Fibroblast of lung (primary cell): ENCODE results near the gene LPCAT3. TPM values are rescaled to one million over a fixed set of nuclear protein-coding genes. Genes with fewer than 3 reads are reported as not detected.

Experiments used
- DNase-seq, 2 donors: peaks; one replicate each; pipeline versions ENCODE4 v3.0.0 to v3.0.0-alpha.2; 2010; ENCODE audit warnings: low read depth in 2 of 2
- H2AFZ ChIP-seq: 2 replicates; pipeline ENCODE4 v1.5.1; 2012; ENCODE audit warnings: low read length, control low read depth, inconsistent platforms
- H3K27ac ChIP-seq: 2 replicates; pipeline ENCODE4 v1.5.1; 2011; ENCODE audit warnings: low read length, control low read depth; ENCODE audit not compliant: insufficient read depth
- H3K27me3 ChIP-seq: 2 replicates; pipeline ENCODE4 v1.5.1; 2011; ENCODE audit warnings: mild to moderate bottlenecking, low read length; ENCODE audit not compliant: control insufficient read depth, insufficient read depth
- H3K36me3 ChIP-seq: 2 replicates; pipeline ENCODE4 v1.5.1; 2011; ENCODE audit warnings: low read length; ENCODE audit not compliant: control insufficient read depth, insufficient read depth
- H3K4me1 ChIP-seq: 2 replicates; pipeline ENCODE4 v1.5.1; 2011; ENCODE audit warnings: low read length; ENCODE audit not compliant: control insufficient read depth, insufficient read depth; ENCODE audit errors: extremely low read depth
- H3K4me2 ChIP-seq: 2 replicates; pipeline ENCODE4 v1.5.1; 2011; ENCODE audit warnings: low read length, control low read depth; ENCODE audit not compliant: insufficient read depth; ENCODE audit errors: extremely low read depth
- H3K4me3 ChIP-seq, 4 experiments: fragments of 200-600 bp in 1 of 4; sonication (generic) in 1 of 4; replicated peaks in 1 of 4; 2 replicates each; pipeline ENCODE4 v1.5.1; 2011 to 2016; ENCODE audit warnings: low read length in 4 of 4, low read depth in 3 of 4, mild to moderate bottlenecking in 3 of 4, control low read depth in 2 of 4, inconsistent platforms in 1 of 4, mixed read lengths in 1 of 4; ENCODE audit not compliant: insufficient read depth in 1 of 4; ENCODE audit errors: control extremely low read depth in 1 of 4
- H3K79me2 ChIP-seq: 2 replicates; pipeline ENCODE4 v1.5.1; 2012; ENCODE audit warnings: mild to moderate bottlenecking, low read length, inconsistent platforms; ENCODE audit not compliant: control insufficient read depth, insufficient read depth
- H3K9ac ChIP-seq: 2 replicates; pipeline ENCODE4 v1.5.1; 2011; ENCODE audit warnings: mild to moderate bottlenecking, low read length, control low read depth; ENCODE audit not compliant: insufficient read depth
- H3K9me3 ChIP-seq: 2 replicates; pipeline ENCODE4 v1.5.1; 2012; ENCODE audit warnings: low read depth, low read length; ENCODE audit not compliant: control insufficient read depth, insufficient read depth
- H4K20me1 ChIP-seq: 2 replicates; pipeline ENCODE4 v1.5.1; 2011; ENCODE audit warnings: low read length; ENCODE audit not compliant: control insufficient read depth, insufficient read depth; ENCODE audit errors: extremely low read depth
- CTCF ChIP-seq, 2 donors: IDR thresholded peaks in 1 of 2; conservative IDR thresholded peaks in 1 of 2; 1 replicate in 1 of 2; 2 replicates in 1 of 2; pipeline ENCODE4 v1.5.1; 2011 to 2012; ENCODE audit warnings: low read length in 2 of 2, control low read depth in 1 of 2, inconsistent platforms in 1 of 2, low read depth in 1 of 2, mild to moderate bottlenecking in 1 of 2
- EZH2 ChIP-seq: IDR thresholded peaks from 2 replicates; pipeline ENCODE4 v1.5.1; 2012; ENCODE audit warnings: low read length, control low read depth, mild to moderate bottlenecking; ENCODE audit errors: missing control alignments
- polyA plus RNA-seq, 2 donors: library from polyadenylated mRNA; depleted of rRNA in 1 of 2; stranded (reverse) in 1 of 2; unstranded in 1 of 2; fragments of >200 nt; gene quantifications; 2 replicates each; pipeline ENCODE4 v1.2.1, GENCODE V29; 2011 to 2012; ENCODE audit warnings: missing spikeins in 1 of 2
- total RNA-seq: library from RNA; depleted of rRNA; stranded (reverse); fragments of >200 nt; gene quantifications from 2 replicates; pipeline ENCODE4 v1.2.1, GENCODE V29; 2014

The LPCAT3 gene
- total and polyA plus RNA-seq, 2 donors (not counting 1 experiment from before 2014, with no cell fraction given): 11.4 to 54.0 TPM

- H3K36me3 ChIP-seq: peaks cover 36% of the 10 kb centered on the region
- no peak for TF ChIP-seq EZH2
- no peak for TF ChIP-seq CTCF (conservative IDR thresholded peaks at IDR 0.05 in 1 of 2, IDR thresholded peaks at IDR 0.05 in 1 of 2; ENCODE audit: low read depth in 1 of 2, low read length in 2 of 2)
- H4K20me1 ChIP-seq: no peaks in the 10 kb centered on the region
- no peak overlapping the region for H2AFZ ChIP-seq
- H3K4me2 ChIP-seq: peak overlapping the region; percentile 41
- H3K27me3 ChIP-seq: no peaks in the 10 kb centered on the region
- no peak for DNase-seq
- no peaks in the 10 kb centered on the region for H3K9me3 ChIP-seq
- H3K27ac ChIP-seq: peak overlapping the region; percentile 74
- peak overlapping the region; percentile 78 for H3K9ac ChIP-seq
- H3K4me1 ChIP-seq: peaks cover 12% of the 10 kb centered on the region
- peaks cover 22% of the 10 kb centered on the region for H3K79me2 ChIP-seq
- H3K4me3 ChIP-seq: peak overlapping the region in 2 of 4 experiments; percentile 60 to 62
Observed at GRCh38 chr12:6936636-6937480, 81.4 kb downstream of the LPCAT3 start.

GRCh38 chr12:6936194-6936635 lies 82.1 kb downstream of the LPCAT3 start:
- peaks cover 12% of the 10 kb centered on the region for H3K4me1 ChIP-seq
- H4K20me1 ChIP-seq: no peaks in the 10 kb centered on the region
- H3K4me3 ChIP-seq: no peak overlapping the region

More at GRCh38 chr12:6936194-6936635, 82.1 kb downstream of the LPCAT3 start:
- Histone ChIP-seq H3K9me3 (no peaks in the 10 kb centered on the region), H3K27ac (no peak overlapping the region), H3K27me3 (no peaks in the 10 kb centered on the region), H3K36me3 (peaks cover 32% of the 10 kb centered on the region), H3K4me2 (no peak overlapping the region), H3K9ac (no peak overlapping the region), H3K79me2 (peaks cover 25% of the 10 kb centered on the region), H2AFZ (no peak overlapping the region)
- TF ChIP-seq EZH2 (no peak), CTCF (conservative IDR thresholded peaks at IDR 0.05 in 1 of 2, IDR thresholded peaks at IDR 0.05 in 1 of 2; ENCODE audit: low read depth in 1 of 2, low read length in 2 of 2) (no peak)
- no peak for DNase-seq
